Measurements from ENCODE around the gene CSN2.

GRCh38 chr4:69936566-69936965 lies 29.0 kb downstream of the CSN2 start:
- TF ChIP-seq, protein P1, sequence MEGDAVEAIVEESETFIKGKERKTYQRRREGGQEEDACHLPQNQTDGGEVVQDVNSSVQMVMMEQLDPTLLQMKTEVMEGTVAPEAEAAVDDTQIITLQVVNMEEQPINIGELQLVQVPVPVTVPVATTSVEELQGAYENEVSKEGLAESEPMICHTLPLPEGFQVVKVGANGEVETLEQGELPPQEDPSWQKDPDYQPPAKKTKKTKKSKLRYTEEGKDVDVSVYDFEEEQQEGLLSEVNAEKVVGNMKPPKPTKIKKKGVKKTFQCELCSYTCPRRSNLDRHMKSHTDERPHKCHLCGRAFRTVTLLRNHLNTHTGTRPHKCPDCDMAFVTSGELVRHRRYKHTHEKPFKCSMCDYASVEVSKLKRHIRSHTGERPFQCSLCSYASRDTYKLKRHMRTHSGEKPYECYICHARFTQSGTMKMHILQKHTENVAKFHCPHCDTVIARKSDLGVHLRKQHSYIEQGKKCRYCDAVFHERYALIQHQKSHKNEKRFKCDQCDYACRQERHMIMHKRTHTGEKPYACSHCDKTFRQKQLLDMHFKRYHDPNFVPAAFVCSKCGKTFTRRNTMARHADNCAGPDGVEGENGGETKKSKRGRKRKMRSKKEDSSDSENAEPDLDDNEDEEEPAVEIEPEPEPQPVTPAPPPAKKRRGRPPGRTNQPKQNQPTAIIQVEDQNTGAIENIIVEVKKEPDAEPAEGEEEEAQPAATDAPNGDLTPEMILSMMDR (optimal IDR thresholded peaks at IDR 0.05 in 1 of 3, IDR thresholded peaks at IDR 0.05 in 1 of 3, conservative IDR thresholded peaks at IDR 0.05 in 1 of 3; ENCODE audit: extremely low read depth in 1 of 3, insufficient read depth in 2 of 3, low read length in 3 of 3) = no peak
- no peak for TF ChIP-seq EZH2 (IDR thresholded peaks at IDR 0.05; ENCODE audit: low read length)

All from keratinocyte (primary cell).